GM19193 (cell line): ENCODE measurements around the gene LEKR1.

Source experiments
- POLR2A ChIP-seq: IDR thresholded peaks from 4 replicates; pipeline ENCODE4 v1.6.1; 2011; ENCODE audit not compliant: insufficient read depth, insufficient read length; ENCODE audit errors: extremely low read depth

Gene LEKR1

DNA sequence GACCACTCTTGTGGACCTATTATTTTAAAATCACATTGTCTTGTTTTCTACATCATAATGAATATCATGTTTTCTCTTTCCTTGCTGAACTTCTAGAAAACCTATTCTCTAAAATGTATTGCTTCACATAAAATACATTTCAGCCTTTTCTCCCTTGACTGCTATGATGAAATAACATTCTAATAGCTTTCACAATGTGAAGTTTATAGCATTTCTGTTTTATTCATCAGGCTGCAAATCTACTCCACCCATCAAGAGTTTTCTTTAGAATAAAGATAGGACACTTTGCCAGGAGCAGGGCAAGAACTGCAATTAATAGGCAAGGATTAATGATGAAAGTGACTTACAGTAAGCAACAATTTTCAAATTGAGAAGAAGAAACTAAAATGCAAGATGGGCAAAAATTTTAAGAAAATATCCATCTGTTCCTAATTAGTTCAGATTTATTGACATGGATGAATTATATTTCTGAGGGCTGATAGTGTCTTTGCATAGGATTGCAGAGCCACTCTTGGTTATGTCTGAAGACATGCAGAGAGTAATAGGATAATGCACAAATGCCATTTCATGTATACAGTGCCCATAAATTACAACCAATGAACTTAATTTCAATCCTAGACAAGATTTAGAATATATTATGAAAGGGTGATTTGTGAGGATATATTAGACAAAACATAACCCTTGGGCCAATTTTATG is 21.7 kb downstream of the LEKR1 start:
- TF ChIP-seq POLR2A: no peak

DNA sequence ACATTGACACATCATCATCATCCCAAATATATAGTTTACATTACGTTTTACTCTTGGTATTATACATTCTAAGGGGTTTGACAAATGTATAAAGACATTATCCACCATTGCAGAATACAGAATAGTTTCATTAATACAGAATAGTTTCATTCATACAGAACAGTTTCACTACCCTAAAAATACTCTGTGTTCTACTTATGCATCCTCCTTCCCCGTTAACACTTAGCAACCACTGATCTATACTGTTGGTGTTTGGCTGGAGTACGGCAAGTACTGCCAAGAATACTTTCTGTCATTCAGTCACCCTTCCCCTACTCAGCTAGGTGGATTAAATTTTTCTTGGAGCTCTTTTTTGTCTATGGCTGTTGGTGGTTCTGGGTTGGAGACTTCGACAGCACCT is 33.4 kb downstream of the LEKR1 start:
- no peak for TF ChIP-seq POLR2A

DNA sequence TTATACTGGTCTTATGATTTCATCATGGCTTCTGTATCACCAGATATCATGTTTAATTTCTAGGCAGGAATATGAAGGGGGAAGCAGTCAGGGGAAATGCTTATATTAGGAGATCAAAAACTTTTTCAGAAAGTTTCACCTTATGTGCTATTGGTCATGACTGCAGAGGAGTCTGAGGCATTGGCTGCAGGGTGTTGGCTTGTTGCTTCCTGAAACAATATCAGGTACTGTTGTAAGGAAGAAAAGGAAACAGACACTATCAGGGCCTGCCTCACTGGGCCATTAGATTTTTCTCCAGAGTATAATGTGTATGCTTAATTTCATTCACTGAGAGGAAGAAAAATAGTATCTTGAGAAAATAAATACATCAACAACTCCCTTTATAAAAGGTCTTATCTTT is 34.7 kb downstream of the LEKR1 start:
- TF ChIP-seq POLR2A: no peak

DNA sequence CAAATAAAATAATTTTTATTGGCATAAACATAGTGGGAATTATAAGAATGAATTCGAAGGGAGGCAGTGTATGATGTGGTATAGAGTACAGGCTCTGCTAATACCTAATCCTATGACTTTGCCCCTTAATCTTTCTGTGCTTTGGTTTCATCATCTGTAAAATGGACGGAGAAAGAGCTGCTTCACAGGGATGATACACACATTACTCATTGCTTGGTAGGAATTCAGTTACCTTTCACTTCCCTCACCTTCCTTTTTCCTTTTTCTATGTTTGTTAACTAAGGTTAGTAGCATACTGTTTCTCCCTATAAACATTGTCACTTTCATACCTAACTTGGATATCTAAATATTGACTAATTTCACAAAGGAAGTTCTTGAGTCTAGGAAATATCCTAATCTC is 36.2 kb downstream of the LEKR1 start:
- no peak for TF ChIP-seq POLR2A

DNA sequence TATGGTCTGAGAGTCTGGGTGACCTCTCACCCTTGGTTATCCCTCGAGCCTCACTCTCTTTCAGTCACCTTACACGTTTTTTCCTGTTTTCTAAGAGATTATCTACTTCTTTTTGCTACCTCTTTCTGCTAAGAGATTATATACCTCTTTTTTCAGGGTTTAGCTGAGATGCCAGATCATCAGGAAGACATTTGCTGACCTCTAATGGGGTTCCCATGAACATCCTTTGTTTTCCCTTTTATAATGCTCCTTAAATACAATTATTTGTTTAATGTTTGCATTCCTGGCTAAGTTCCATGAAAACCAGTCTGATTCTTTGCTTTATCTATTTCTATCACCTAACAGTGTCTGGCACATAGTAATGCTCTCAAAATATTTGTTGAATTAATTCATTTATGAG is 39.6 kb downstream of the LEKR1 start:
- TF ChIP-seq POLR2A: no peak

DNA sequence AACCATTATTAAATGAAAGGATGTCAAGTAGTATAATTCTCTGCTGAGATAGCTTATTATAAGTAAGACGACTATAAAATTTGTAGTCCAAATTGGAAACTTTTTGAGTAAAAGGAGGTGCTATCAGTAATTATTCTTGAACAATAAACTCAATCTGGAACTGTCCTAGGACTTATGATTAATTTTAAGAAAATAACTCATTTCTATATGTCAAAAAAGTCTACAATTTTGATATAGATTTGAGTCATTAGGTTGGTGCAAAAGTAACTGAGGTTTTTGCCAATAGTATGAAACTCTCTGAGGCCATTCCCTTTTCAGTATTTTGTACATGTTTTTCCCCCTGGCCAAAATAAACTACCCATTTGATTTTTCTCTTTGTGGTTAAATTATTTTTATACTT is 41.0 kb downstream of the LEKR1 start:
- no peak for TF ChIP-seq POLR2A

DNA sequence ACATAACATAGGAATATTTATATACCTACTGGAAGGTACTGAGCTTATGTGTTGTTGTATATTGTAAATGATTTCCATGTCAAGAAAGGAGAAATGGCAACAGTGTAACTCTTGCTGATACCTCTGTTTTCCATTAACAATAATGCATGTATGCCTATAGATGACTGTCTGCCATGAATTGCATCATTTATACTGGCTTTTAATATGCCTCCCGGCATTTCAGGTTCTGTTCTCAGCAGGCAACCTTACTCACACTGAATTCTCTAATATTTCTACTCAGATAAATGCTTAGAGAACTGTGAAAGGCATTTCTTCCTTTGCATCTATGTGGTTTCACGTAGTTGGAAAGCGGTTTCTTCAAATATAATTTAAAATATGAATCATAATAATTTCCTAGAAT is 41.8 kb downstream of the LEKR1 start:
- TF ChIP-seq POLR2A: no peak

DNA sequence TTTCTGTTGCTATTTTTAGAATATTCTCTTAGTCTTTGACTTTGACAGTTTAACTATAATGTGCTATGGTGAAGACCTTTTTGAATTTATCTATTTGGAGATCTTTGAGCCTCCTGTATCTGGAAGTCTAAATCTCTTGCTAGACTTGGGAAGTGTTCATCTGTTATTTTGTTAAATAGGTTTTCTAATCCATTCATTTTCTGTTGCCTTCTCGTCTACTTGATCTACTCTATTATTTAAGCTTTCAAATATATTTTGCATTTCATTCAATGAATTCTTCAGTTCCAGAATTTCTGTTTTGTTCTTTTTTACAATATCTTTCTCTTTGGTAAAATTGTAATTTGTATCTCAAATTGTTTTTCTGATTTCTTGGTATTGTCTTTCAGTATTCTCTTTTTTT is 47.8 kb downstream of the LEKR1 start:
- TF ChIP-seq POLR2A: no peak

DNA sequence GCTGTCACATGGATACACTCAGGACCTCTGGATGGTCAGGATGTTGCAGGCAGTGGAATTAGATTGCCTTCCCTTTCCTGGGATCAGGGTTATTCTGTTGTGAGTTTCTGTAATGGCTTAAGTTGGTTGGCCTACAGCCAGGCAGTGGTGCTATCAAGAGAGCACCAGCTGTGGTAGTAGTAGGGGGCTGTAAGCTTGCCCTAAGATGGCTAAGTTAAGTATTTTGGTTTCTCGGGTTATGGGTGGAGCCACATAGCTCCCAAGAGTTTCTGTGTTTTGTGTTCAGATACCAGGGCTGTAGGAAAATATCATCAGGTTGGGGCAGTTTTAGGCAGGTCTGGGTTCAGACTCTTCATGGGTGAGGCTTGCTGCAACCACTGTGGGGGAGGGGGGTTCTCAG is 59.6 kb downstream of the LEKR1 start:
- TF ChIP-seq POLR2A: no peak

DNA sequence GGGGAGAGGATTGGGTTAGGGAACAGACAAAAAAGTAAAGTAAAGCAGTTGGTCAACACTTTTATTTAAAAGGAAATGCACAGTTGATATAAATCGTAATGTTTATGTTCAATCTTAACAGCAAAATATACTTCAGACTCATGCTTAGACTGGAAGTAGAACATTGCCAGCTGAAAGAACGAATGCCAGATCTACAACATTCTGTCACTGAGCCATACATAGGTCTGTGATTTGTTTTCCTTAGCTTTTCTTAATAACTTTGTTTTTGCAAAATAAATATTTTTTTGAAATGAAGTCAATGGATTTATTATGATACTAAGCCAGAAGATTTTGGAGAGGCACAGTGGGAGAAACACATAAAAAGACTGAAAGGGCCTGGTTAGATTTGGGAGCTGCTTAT is 62.0 kb downstream of the LEKR1 start:
- TF ChIP-seq POLR2A: no peak

DNA sequence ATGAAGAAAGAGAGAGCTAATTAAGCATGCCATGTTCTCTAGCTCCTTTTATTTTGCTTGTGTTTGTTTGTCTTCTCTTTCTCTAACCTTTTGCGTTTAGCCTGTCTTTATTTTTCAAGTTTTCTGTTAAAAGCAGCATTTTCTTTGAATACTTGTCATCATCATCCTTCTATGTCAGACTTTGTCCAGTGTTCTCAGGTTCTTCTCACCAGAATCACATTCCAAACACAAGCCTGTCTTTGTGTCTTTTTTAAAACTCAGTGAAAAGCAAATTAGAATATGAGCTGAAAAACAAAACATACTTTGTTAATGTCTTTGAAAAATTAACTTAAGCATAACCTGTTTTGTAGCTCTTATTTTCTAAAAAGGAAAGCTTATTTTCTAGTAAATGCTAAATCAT is 62.4 kb downstream of the LEKR1 start:
- TF ChIP-seq POLR2A: no peak

DNA sequence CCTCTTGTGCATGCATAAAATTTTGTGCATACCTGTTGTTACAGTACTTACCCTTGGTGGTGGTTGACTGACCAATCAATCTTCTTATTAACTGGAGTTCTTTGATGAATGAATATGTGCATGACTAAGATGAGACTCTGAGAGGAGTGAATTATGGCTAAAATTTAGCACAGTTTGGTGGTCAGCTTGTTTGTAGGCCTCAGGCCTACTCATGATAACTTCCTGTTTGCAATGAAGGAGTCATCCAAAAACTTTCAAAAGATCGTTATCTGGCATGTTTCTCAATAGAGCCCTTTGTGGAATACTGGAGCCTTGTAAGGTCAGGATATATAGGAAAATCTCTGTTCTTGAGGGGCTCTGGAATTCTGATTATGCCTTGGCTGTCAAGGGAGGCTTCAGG is 66.5 kb downstream of the LEKR1 start:
- no peak for TF ChIP-seq POLR2A

DNA sequence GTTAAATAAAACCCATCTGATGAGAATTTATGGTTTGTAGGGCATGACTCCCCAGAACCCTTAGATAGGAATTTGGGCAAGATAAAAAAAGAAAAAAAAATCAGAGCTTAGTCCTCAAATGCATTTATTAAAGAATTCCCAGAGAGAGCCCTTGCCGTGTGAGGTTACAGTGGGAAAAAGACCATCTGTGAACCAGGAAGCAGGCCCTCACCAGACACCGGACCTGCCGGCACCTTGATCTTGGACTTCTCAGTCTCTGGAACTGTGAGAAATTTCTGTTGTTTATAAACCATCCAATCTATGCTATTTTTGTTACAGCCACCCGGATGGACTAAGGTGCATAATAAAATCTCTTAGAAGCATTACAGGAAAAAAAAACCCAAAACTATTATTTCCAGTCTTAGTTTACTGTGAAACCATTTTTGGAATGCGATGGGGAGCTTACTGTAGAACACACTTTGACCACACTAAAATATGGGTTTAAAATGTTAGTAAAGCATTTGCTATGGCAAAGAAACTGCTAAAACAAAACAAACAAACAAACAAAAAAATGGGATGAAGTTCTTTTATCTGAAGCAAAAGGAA is 72.2 kb downstream of the LEKR1 start:
- TF ChIP-seq POLR2A: no peak

DNA sequence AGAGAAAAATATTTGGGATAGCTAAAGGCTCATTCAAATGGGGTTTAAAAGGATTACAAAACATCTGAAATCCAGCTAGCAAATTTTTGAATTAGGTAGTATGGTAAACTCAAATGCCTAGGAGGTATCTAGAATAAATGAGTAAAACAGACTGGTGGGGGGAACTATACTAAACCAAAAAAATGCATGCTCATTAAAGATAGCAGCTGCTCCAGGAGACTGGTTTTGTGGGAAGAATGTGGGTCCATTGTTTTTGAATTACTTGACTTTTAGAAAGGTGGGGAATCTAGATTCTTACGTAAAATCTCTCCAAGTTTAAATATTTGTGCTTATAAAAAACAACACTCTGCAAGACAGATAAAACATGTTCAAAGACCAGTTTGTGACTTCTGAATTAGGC is 73.8 kb downstream of the LEKR1 start:
- no peak for TF ChIP-seq POLR2A

DNA sequence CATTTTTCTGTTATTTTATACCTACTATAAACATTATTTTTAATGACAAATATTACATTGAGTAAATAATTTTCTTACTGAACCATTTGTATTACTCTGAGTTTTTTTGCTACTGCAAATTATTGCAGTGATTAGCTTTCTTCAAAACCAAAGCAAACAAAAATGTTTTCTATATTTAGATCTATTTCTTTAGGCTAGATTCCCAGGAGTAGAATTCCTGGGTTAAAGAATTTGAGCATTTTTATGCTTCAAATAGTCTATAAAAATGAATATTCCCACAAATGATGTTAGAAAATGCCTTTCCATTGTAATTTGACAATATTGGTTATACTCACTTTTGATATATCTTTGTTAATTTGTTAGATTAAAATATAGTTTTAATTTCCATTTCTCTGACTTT is 76.8 kb downstream of the LEKR1 start:
- TF ChIP-seq POLR2A: no peak

DNA sequence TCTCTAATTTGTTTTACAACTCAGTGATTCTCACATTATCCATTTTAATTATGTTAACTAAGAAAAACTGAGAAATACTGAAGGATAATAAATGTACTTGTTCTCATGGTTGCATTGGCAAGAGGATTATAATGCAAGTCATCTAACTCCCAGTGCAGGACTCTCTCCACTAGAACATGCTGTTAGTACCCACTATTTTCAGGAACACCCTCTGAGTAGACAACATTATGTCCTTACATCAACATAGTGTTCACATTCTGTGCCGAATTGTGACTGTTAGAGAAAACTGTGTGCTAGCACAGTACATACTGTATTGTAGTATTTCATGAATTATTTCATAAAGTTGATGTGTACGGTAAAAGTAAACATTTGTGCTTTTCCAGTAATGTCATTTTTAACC is 80.1 kb downstream of the LEKR1 start:
- no peak for TF ChIP-seq POLR2A

DNA sequence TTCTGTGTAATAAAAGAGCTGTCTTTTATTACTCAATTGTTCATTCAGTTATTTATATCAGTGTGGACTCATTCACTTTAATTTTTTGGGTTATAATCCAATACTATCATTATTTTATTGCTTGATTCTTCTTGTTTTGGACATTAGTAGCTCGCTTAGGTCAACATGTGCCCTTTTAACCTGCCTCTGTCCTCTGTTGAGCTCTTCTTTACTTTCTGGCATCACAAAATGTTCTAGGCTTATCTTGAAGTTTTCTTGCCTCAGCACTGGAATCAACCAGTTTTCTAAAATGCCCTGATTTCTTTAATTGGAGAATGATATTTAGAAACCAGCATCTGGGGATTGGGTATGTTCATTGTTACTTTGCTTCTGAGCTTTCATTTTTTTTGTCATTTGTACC is 82.2 kb downstream of the LEKR1 start:
- TF ChIP-seq POLR2A: no peak
